Measurements from ENCODE around the gene HFM1.
"Not testable (repeated sequence)": the region's sequence is repeated elsewhere in the genome, so short reads cannot be mapped to it uniquely, and the experiment has no call there.

Gene HFM1

DNA sequence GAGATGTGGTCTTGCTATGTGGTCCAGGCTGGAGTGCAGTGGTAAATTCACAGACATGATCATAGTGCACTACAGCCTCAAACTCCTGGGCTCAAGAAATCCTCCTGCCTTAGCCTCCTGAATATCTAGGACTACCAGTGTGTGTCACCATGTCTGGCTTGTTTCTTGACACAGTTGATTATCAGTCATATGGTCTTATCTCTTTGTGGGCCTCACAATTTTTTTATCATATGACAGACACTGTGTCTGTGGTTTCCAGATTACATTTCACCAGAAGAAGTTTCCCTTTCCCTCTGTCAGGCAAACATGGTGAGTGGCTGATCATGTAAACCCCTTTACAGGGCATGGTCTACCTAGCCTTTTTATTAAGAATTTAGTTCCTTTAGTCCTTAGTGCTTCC is 96.1 kb downstream of the HFM1 start:
- no peak for DNase-seq
- no peak for TF ChIP-seq CTCF (IDR thresholded peaks at IDR 0.05; ENCODE audit: low read depth, low read length, missing control alignments)
- Histone ChIP-seq H3K36me3 (replicated peaks) (no peaks in the 10 kb centered on the region), H3K4me3 (ENCODE audit: low read depth, low read length) (no peak overlapping the region), H3K27ac (no peak overlapping the region), H3K27me3 (replicated peaks) (no peaks in the 10 kb centered on the region)
- in situ Hi-C loops (cut with HindIII; ENCODE audit: low pct_ligation_motif_present, low sequenced_read_pairs) = no loop called here

DNA sequence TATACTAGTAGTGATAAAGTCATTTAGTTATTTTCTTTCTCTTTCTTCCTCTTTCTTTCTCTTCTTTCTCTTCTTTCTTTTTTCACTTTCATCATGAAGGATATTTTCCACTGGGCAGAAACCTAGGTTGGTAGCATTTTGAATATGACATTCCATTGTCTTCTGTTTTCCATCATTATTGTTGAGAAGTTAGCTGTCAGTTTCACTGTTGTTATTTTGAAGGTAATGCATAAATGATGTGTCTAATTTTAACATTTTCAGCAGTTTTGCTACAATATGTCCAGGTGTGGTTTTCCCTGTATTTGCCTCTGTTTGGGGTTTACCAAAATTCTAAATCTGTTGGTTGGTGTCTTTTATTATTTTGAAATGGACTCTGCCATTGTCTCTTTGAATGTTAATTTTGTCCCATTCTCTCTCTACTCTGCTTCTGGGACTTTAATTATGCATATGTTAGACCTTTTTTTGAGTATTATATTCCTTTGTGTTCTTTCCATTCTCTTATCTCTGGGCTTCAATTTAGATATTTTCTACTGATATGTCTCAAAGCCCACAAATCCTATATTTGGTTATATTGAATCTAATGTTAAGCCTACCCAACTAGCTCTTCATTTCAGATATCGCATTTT is 96.7 kb downstream of the HFM1 start:
- no peak for DNase-seq
- no peak for TF ChIP-seq CTCF (IDR thresholded peaks at IDR 0.05; ENCODE audit: low read depth, low read length, missing control alignments)
- H3K4me3 ChIP-seq (ENCODE audit: low read depth, low read length) = no peak overlapping the region
- no peak overlapping the region for H3K27ac ChIP-seq
- no peaks in the 10 kb centered on the region for H3K27me3 ChIP-seq (replicated peaks)
- no peaks in the 10 kb centered on the region for H3K36me3 ChIP-seq (replicated peaks)
- in situ Hi-C loops (cut with HindIII; ENCODE audit: low pct_ligation_motif_present, low sequenced_read_pairs) = no loop called here

GRCh38 chr1:91303165-91303564 is 101.5 kb downstream of the HFM1 start:
- Histone ChIP-seq H3K4me3 (ENCODE audit: low read depth, low read length) (no peak overlapping the region), H3K27me3 (replicated peaks) (no peaks in the 10 kb centered on the region), H3K36me3 (replicated peaks) (no peaks in the 10 kb centered on the region), H3K27ac (no peak overlapping the region)
- no peak for TF ChIP-seq CTCF (IDR thresholded peaks at IDR 0.05; ENCODE audit: low read depth, low read length, missing control alignments)
- DNase-seq = no peak
- in situ Hi-C loops (cut with HindIII; ENCODE audit: low pct_ligation_motif_present, low sequenced_read_pairs) = no loop called here

GRCh38 chr1:91288843-91289553 is 115.6 kb downstream of the HFM1 start:
- H3K4me3 ChIP-seq (ENCODE audit: low read depth, low read length); in situ Hi-C loops (cut with HindIII; ENCODE audit: low pct_ligation_motif_present, low sequenced_read_pairs); H3K27ac ChIP-seq; DNase-seq; H3K36me3 ChIP-seq (replicated peaks); H3K27me3 ChIP-seq (replicated peaks): not testable (repeated sequence)

DNA sequence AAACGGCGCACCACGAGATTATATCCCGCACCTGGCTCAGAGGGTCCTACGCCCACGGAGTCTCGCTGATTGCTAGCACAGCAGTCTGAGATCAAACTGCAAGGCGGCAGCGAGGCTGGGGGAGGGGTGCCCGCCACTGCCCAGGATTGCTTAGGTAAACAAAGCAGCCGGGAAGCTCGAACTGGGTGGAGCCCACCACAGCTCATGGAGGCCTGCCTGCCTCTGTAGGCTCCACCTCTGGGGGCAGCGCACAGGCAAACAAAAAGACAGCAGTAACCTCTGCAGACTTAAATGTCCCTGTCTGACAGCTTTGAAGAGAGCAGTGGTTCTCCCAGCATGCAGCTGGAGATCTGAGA is 117.7 kb downstream of the HFM1 start:
- H3K27me3 ChIP-seq (replicated peaks); in situ Hi-C loops (cut with HindIII; ENCODE audit: low pct_ligation_motif_present, low sequenced_read_pairs); H3K27ac ChIP-seq; H3K36me3 ChIP-seq (replicated peaks); DNase-seq; H3K4me3 ChIP-seq (ENCODE audit: low read depth, low read length): not testable (repeated sequence)

- H3K27me3 ChIP-seq (replicated peaks); H3K4me3 ChIP-seq (ENCODE audit: low read depth, low read length); H3K27ac ChIP-seq; in situ Hi-C loops (cut with HindIII; ENCODE audit: low pct_ligation_motif_present, low sequenced_read_pairs); DNase-seq; H3K36me3 ChIP-seq (replicated peaks): not testable (repeated sequence)
Observed at GRCh38 chr1:91286259-91286961, 118.2 kb downstream of the HFM1 start.

DNA sequence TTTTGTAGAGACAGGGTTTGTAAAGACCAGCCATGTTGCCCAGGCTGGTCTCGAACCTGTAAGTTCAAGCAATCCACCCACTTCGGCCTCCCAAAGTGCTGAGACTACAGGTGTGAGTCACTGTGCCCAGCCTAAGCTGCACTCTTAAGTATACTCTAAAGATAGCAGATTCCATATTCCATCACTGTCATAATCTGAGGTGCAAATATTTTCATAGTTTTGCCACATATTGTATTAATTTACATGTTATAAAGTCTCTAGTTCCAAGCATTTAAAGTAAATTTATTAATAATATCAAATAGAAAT is 121.3 kb downstream of the HFM1 start:
- Histone ChIP-seq H3K36me3 (replicated peaks) (no peaks in the 10 kb centered on the region), H3K27ac (no peak overlapping the region), H3K4me3 (ENCODE audit: low read depth, low read length) (no peak overlapping the region), H3K27me3 (replicated peaks) (no peaks in the 10 kb centered on the region)
- DNase-seq = no peak
- no peak for TF ChIP-seq CTCF (IDR thresholded peaks at IDR 0.05; ENCODE audit: low read depth, low read length, missing control alignments)
- in situ Hi-C loops (cut with HindIII; ENCODE audit: low pct_ligation_motif_present, low sequenced_read_pairs) = no loop called here

Data from brain microvascular endothelial cell (primary cell).